Effector memory CD4-positive, alpha-beta T cell (primary cell): ENCODE data around the gene MYH11.

Experiments used
- DNase-seq, 3 donors: peaks; one replicate each; pipeline ENCODE4 v3.0.0-alpha.2; 2020
- H3K27ac ChIP-seq: 2 replicates; pipeline ENCODE4 v1.7.0; 2013; ENCODE audit warnings: mild to moderate bottlenecking, low read length, moderate library complexity; ENCODE audit not compliant: insufficient read depth, poor library complexity, severe bottlenecking
- H3K27me3 ChIP-seq: replicated peaks from 2 replicates; pipeline ENCODE4 v1.7.0; 2013; ENCODE audit warnings: mild to moderate bottlenecking, low read length; ENCODE audit not compliant: insufficient read depth, control insufficient read depth, poor library complexity, severe bottlenecking
- H3K36me3 ChIP-seq: 2 replicates; pipeline ENCODE4 v1.7.0; 2013; ENCODE audit warnings: mild to moderate bottlenecking, low read length, moderate library complexity; ENCODE audit not compliant: control insufficient read depth, insufficient read depth
- H3K4me1 ChIP-seq: 2 replicates; pipeline ENCODE4 v1.7.0; 2013; ENCODE audit warnings: low read length, mild to moderate bottlenecking; ENCODE audit not compliant: control insufficient read depth, insufficient read depth, poor library complexity, severe bottlenecking
- H3K4me3 ChIP-seq: 2 replicates; pipeline ENCODE4 v1.7.0; 2013; ENCODE audit warnings: low read length, low read depth, mild to moderate bottlenecking; ENCODE audit not compliant: insufficient read depth, poor library complexity, severe bottlenecking
- H3K9me3 ChIP-seq: 2 replicates; pipeline ENCODE4 v1.7.0; 2013; ENCODE audit warnings: mild to moderate bottlenecking, low read length, moderate library complexity; ENCODE audit not compliant: control insufficient read depth

The MYH11 gene

DNA sequence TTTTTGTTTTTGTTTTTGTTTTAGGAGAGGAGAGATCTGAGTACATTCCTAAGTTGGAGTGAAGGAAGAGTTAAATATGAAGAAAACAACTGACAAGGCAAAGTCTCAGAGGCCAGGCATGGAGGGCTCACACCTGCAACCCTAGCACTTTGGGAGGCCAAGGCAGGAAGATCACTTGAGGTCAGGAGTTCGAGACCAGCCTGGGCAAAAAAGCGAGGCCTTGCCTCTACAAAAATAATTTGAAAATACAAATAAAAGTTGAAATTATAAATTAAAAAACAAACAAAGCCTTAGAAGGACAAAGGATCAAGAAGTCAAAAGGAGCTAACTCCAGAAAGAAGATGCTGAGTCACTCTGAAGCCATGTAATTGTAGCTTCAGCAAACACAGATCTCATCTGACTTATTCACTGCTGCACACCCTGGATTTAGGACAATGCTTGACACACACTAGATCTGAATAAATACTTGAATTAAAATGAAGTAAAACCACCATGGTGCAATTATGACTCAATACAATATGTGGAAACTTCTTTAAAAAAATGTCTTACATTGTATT is 22.5 kb upstream of the MYH11 start:
- H3K9me3 ChIP-seq: no peaks in the 10 kb centered on the region
- no peaks in the 10 kb centered on the region for H3K27me3 ChIP-seq
- H3K36me3 ChIP-seq: peaks cover 31% of the 10 kb centered on the region
- H3K27ac ChIP-seq: no peak overlapping the region
- H3K4me1 ChIP-seq: no peaks in the 10 kb centered on the region
- DNase-seq: no peak
- H3K4me3 ChIP-seq: no peak overlapping the region

DNA sequence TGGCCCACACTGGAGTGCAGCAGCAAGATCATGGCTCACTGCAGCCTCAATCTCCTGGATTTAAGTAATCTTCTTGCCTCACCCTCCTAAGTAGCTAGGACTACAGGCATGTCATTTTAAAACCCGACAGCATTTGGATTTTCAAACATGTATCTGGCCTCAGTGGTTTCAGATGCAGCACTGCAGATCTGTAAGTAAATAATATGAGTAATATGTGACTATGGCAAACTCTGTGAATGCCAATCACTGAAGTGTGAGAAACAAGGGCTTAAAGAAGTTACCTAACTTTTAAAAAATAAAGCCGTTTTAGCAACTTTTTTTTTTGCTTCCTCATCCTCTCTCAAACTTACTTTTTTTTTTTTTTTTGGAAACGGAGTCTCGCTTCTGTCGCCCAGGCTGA is 19.7 kb upstream of the MYH11 start:
- Histone ChIP-seq H3K4me1 (no peaks in the 10 kb centered on the region), H3K9me3 (no peaks in the 10 kb centered on the region), H3K36me3 (peaks cover 23% of the 10 kb centered on the region), H3K27me3 (no peaks in the 10 kb centered on the region), H3K27ac (no peak overlapping the region), H3K4me3 (no peak overlapping the region)
- no peak for DNase-seq

DNA sequence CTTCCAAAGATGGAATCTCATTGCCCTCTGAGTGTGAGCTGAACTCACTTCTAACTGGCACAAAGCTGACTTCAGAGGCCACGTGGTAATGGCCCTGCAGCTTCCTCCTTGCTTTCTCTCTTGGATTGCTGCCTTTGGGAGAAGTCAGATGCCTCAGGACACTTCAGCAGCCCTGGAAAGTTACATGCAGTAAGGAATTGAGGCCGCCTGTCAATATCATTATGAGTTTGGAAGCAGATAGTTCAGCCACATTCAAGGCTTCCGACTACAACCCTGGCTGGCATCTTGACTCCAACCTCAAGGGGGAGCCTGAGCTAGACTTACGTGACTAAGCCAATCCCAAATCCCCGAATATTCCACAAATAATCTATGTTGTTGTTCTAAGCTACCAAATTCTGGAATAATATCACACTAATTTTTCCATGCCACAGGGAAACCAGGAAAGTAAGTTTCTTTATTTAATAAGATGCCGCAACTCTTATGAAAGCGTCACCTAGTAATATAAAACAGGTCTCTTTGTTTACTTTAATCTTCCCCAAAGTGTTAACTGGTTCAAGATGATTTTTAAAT is 18.0 kb upstream of the MYH11 start:
- Histone ChIP-seq H3K36me3 (peaks cover 32% of the 10 kb centered on the region), H3K27me3 (no peaks in the 10 kb centered on the region), H3K9me3 (no peaks in the 10 kb centered on the region), H3K4me1 (no peaks in the 10 kb centered on the region), H3K4me3 (no peak overlapping the region), H3K27ac (no peak overlapping the region)
- no peak for DNase-seq

DNA sequence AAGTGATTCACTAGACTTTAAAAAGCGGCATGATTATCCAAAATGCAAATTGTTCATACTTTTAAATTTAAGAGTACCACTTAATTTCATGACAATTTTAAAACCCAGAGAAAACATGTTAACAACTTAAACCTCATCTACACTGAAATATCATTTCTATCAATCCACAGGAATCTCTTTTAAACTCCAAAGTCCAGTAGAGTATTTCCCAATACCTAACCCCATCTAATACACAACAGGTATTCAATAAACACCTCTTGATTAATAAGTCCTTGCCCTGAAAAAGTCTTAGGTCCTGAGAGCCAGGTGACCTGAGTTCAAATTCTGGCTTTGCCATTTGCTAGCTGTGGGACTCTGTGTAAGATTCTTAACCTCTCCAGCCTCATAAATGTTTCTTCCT is 16.9 kb upstream of the MYH11 start:
- Histone ChIP-seq H3K4me3 (no peak overlapping the region), H3K27me3 (no peaks in the 10 kb centered on the region), H3K36me3 (peaks cover 30% of the 10 kb centered on the region), H3K27ac (no peak overlapping the region), H3K9me3 (no peaks in the 10 kb centered on the region), H3K4me1 (no peaks in the 10 kb centered on the region)
- DNase-seq: no peak

DNA sequence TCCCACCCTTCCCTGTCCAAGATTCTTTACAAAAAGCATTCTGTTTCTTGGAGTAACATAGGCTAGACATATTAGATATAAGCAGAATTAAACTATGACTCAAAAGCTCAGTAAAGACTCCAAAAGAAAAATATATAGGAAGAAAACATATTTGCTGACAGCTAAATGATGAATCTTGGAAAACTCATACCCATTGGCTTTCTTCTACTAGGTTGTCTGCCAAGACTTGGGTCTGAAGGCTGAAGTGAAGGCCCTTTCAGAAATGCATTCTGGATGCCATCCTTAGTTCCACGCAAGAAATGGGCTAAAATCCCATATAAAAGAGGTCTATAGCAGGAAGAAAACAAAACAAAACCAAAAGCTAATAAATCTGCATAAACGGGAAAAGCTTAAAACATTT is 16.5 kb upstream of the MYH11 start:
- no peak overlapping the region for H3K4me3 ChIP-seq
- DNase-seq: no peak
- no peaks in the 10 kb centered on the region for H3K4me1 ChIP-seq
- no peaks in the 10 kb centered on the region for H3K27me3 ChIP-seq
- peaks cover 29% of the 10 kb centered on the region for H3K36me3 ChIP-seq
- no peak overlapping the region for H3K27ac ChIP-seq
- no peaks in the 10 kb centered on the region for H3K9me3 ChIP-seq

DNA sequence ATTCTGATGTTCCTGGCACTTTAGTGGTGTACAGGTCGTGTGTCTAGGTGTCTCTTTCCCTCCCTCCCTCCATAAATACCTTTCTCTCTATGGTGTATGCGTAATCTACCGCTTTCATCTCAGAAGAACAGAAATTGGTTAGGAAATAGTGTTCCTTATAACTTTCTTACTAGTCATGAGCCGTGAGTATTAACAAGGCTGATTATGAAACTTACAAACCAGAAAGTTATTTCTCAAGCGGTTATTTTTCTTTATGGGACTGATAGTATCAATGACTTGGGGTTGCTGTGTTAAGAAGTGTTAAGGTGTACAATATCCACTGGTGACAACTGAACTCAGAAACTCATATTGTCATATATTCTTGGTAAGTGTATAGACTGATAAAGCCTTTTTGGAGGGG is 13.2 kb upstream of the MYH11 start:
- H3K27ac ChIP-seq: no peak overlapping the region
- no peaks in the 10 kb centered on the region for H3K27me3 ChIP-seq
- H3K4me3 ChIP-seq: no peak overlapping the region
- no peaks in the 10 kb centered on the region for H3K9me3 ChIP-seq
- no peak for DNase-seq
- peaks cover 30% of the 10 kb centered on the region for H3K36me3 ChIP-seq
- no peaks in the 10 kb centered on the region for H3K4me1 ChIP-seq

DNA sequence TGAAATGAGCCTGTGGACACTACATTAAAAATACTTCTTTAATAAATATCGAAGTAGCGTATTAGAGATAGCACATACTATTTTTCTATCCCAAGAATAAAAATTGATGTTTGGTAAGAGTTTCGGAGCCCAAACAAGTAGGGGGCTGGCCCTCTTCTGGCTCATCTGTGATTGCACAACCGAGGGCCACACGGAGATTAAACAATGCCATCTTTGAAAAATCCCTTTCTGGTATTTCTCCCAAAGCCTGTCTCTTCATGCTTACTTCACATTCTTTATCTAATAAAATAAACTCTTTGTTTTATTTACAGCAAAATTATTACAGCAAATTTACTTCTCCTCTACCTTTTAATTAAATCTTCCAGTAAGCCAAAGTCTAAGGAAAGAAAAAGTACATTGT is 9.6 kb upstream of the MYH11 start:
- no peak for DNase-seq
- H3K36me3 ChIP-seq: peaks cover 30% of the 10 kb centered on the region

DNA sequence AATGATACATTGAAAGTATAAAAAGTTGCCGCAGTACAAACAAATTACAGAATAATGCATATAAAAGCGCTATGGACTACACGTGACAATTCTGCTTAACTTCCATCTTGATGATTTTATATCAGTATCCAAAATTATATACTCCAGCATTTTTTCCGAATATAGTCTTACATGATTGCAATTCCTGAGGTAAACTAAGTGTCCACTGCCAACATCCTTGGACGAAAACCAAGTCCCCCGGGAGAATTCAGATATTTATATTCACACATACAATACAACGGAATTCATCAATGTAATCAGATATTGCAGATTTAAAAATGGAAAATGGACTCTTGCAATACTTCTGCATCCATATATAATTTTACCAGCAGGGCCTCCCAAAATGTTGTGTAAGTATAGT is 8.9 kb upstream of the MYH11 start:
- no peaks in the 10 kb centered on the region for H3K4me1 ChIP-seq
- H3K36me3 ChIP-seq: peaks cover 30% of the 10 kb centered on the region
- H3K27me3 ChIP-seq: no peaks in the 10 kb centered on the region
- H3K9me3 ChIP-seq: no peaks in the 10 kb centered on the region
- no peak overlapping the region for H3K27ac ChIP-seq
- DNase-seq: no peak
- H3K4me3 ChIP-seq: no peak overlapping the region

More for the DNA sequence above, 9.6 kb upstream of the MYH11 start:
- H3K4me3 ChIP-seq: no peak overlapping the region
- no peaks in the 10 kb centered on the region for H3K27me3 ChIP-seq
- no peaks in the 10 kb centered on the region for H3K9me3 ChIP-seq
- H3K27ac ChIP-seq: no peak overlapping the region
- H3K4me1 ChIP-seq: no peaks in the 10 kb centered on the region

DNA sequence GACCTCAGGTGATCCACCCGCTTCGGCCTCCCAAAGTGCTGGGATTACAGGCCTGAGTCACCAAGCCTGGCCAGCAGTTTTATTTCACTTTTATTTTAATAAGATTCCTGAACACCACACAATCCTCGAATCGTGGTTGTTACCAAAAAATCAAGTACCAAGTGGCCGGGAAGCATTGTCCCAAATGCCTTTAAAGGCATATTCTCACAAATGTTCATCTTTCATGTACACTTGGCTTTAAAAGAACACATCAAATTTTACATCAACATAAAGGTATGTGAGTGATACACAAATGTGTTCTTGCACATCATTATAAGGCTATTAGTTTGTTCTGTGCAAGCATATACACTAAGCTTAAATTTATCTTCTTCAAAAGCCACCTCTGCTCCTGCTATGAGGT is 8.1 kb upstream of the MYH11 start:
- peaks cover 22% of the 10 kb centered on the region for H3K36me3 ChIP-seq
- DNase-seq: no peak

DNA sequence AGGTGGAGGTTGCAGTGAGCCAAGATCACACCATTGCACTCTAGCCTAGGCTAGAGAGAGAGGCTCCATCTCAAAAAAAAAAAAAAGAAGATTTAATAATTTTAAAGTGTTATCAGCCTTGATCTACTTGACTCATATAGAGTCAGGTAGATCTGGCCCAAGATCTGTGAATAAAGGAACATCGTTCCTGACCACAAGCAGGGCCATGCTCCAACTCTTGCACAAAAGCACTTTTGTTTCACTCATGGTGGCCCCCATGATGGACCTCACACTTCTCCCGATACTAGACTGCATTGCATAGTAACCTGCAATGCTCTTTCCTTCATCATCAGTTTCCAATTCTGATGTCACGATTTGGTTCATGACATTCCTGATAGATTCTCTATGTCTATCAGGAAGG is 5.2 kb upstream of the MYH11 start:
- peaks cover 8% of the 10 kb centered on the region for H3K36me3 ChIP-seq
- no peaks in the 10 kb centered on the region for H3K9me3 ChIP-seq
- no peak for DNase-seq
- H3K27ac ChIP-seq: no peak overlapping the region
- no peaks in the 10 kb centered on the region for H3K4me1 ChIP-seq
- H3K4me3 ChIP-seq: no peak overlapping the region
- peaks cover 4% of the 10 kb centered on the region for H3K27me3 ChIP-seq

More for the DNA sequence above, 8.1 kb upstream of the MYH11 start:
- Histone ChIP-seq H3K4me3 (no peak overlapping the region), H3K27me3 (no peaks in the 10 kb centered on the region), H3K9me3 (no peaks in the 10 kb centered on the region), H3K27ac (no peak overlapping the region), H3K4me1 (no peaks in the 10 kb centered on the region)
